Thymus (tissue), 11 donors: ENCODE results near the gene SRPK3. TPM values are rescaled to one million over a fixed set of nuclear protein-coding genes. Genes with fewer than 3 reads are reported as not detected.
"Not testable (repeated sequence)": the region's sequence is repeated elsewhere in the genome, so short reads cannot be mapped to it uniquely, and the experiment has no call there.

Source experiments
- DNase-seq, 9 donors: peaks; one replicate each; pipeline ENCODE4 v3.0.0-alpha.2; 2013; ENCODE audit warnings: low spot score in 9 of 9, low read depth in 6 of 9, missing footprints in 1 of 9
- H3K27ac ChIP-seq, 2 donors: one replicate each; pipeline ENCODE4 v1.5.1; 2013; ENCODE audit warnings: control low read depth in 1 of 2, low read depth in 1 of 2, low read length in 1 of 2, mild to moderate bottlenecking in 1 of 2, moderate library complexity in 1 of 2
- H3K27me3 ChIP-seq, 2 donors: one replicate each; pipeline ENCODE4 v1.5.1; 2013; ENCODE audit warnings: low read length in 1 of 2; ENCODE audit not compliant: control insufficient read depth in 2 of 2, insufficient read depth in 1 of 2
- H3K36me3 ChIP-seq, 2 donors: one replicate each; pipeline ENCODE4 v1.5.1; 2013; ENCODE audit warnings: low read length in 1 of 2, mild to moderate bottlenecking in 1 of 2, moderate library complexity in 1 of 2; ENCODE audit not compliant: control insufficient read depth in 2 of 2, insufficient read depth in 2 of 2
- H3K4me1 ChIP-seq, 2 donors: one replicate each; pipeline ENCODE4 v1.5.1; 2013; ENCODE audit warnings: low read length in 2 of 2; ENCODE audit not compliant: control insufficient read depth in 2 of 2, insufficient read depth in 2 of 2
- H3K4me3 ChIP-seq, 2 donors: one replicate each; pipeline ENCODE4 v1.5.1; 2013; ENCODE audit warnings: low read length in 2 of 2, control low read depth in 1 of 2, mild to moderate bottlenecking in 1 of 2
- H3K9me3 ChIP-seq, 2 donors: one replicate each; pipeline ENCODE4 v1.5.1; 2013; ENCODE audit warnings: low read length in 1 of 2, mild to moderate bottlenecking in 1 of 2; ENCODE audit not compliant: control insufficient read depth in 2 of 2, insufficient read depth in 1 of 2
- WGBS: extraction: QIAGEN DNeasy Blood & Tissue Kit; methylation state at CpG from one replicate; pipeline ENCODE4 v1.1.7; 2013; 5-methylcytosine and 5-hydroxymethylcytosine counted together
- polyA plus RNA-seq: library from polyadenylated mRNA; stranded (reverse); fragments of 200-250 nt; gene quantifications from one replicate; pipeline ENCODE4 v1.2.3, GENCODE V29; 2013
- total RNA-seq: library from RNA; stranded (reverse); fragments of 120-200 nt; gene quantifications from one replicate; pipeline ENCODE4 v1.2.4, GENCODE V29; 2013
- donor health status: healthy.

Gene SRPK3
- total and polyA plus RNA-seq, 2 donors, result 0.61 to 0.75 TPM

- not testable (repeated sequence) for H3K36me3 ChIP-seq, H3K4me3 ChIP-seq, H3K9me3 ChIP-seq, H3K27ac ChIP-seq, DNase-seq, H3K27me3 ChIP-seq
- WGBS, result 84% methylated on average over 35 of the region's 35 CpGs
- H3K4me1 ChIP-seq, result peaks cover 0 to 30% of the 10 kb centered on the region in 2 donors
Measured at GRCh38 chrX:153743468-153744209, 37.2 kb upstream of the SRPK3 start.

- H3K4me3 ChIP-seq, result no peak overlapping the region
- no peaks in the 10 kb centered on the region for H3K27me3 ChIP-seq
- WGBS, result 19% methylated on average over 38 of the region's 38 CpGs
- H3K9me3 ChIP-seq, result no peaks in the 10 kb centered on the region
- no peaks in the 10 kb centered on the region for H3K36me3 ChIP-seq
- H3K4me1 ChIP-seq, result peaks cover 0 to 27% of the 10 kb centered on the region in 2 donors
- DNase-seq, result no peak
- no peak overlapping the region for H3K27ac ChIP-seq
Measured at GRCh38 chrX:153744210-153745066, 36.4 kb upstream of the SRPK3 start.

- H3K4me3 ChIP-seq, H3K9me3 ChIP-seq, H3K36me3 ChIP-seq, DNase-seq, H3K27me3 ChIP-seq, H3K27ac ChIP-seq: not testable (repeated sequence)
- peaks cover 0 to 21% of the 10 kb centered on the region in 2 donors for H3K4me1 ChIP-seq
- WGBS, result 39% methylated on average over 12 of the region's 12 CpGs
Measured at GRCh38 chrX:153745067-153745433, 35.8 kb upstream of the SRPK3 start.

GRCh38 chrX:153746359-153746758, 34.5 kb upstream of the SRPK3 start:
- no peak for DNase-seq
- Histone ChIP-seq H3K27ac (no peak overlapping the region), H3K4me1 (peaks cover 0 to 10% of the 10 kb centered on the region in 2 donors), H3K27me3 (no peaks in the 10 kb centered on the region), H3K9me3 (no peaks in the 10 kb centered on the region), H3K36me3 (no peaks in the 10 kb centered on the region), H3K4me3 (no peak overlapping the region)
- WGBS, result 95% methylated on average over 3 of the region's 3 CpGs

GRCh38 chrX:153746991-153747390, 33.9 kb upstream of the SRPK3 start:
- H3K27ac ChIP-seq, H3K36me3 ChIP-seq, H3K27me3 ChIP-seq, H3K4me1 ChIP-seq, H3K9me3 ChIP-seq, H3K4me3 ChIP-seq, DNase-seq: not testable (repeated sequence)
- 92% methylated on average over 6 of the region's 6 CpGs for WGBS

- H3K27me3 ChIP-seq, H3K4me3 ChIP-seq, H3K9me3 ChIP-seq, DNase-seq, H3K27ac ChIP-seq, H3K4me1 ChIP-seq, H3K36me3 ChIP-seq: not testable (repeated sequence)
- 93% methylated on average over 7 of the region's 7 CpGs for WGBS
Measured at GRCh38 chrX:153749017-153749416, 31.8 kb upstream of the SRPK3 start.

GRCh38 chrX:153750127-153750774, 30.6 kb upstream of the SRPK3 start:
- Histone ChIP-seq H3K27me3 (no peaks in the 10 kb centered on the region), H3K4me1 (no peaks in the 10 kb centered on the region), H3K36me3 (no peaks in the 10 kb centered on the region), H3K4me3 (no peak overlapping the region), H3K27ac (no peak overlapping the region), H3K9me3 (no peaks in the 10 kb centered on the region)
- no peak for DNase-seq
- 94% methylated on average over 12 of the region's 12 CpGs for WGBS

GRCh38 chrX:153755136-153755535, 25.7 kb upstream of the SRPK3 start:
- no peaks in the 10 kb centered on the region for H3K9me3 ChIP-seq
- H3K4me3 ChIP-seq, result no peak overlapping the region
- no peak overlapping the region for H3K27ac ChIP-seq
- no peaks in the 10 kb centered on the region for H3K4me1 ChIP-seq
- no peaks in the 10 kb centered on the region for H3K36me3 ChIP-seq
- no peak for DNase-seq
- H3K27me3 ChIP-seq, result no peaks in the 10 kb centered on the region
- 97% methylated on average over 1 of the region's 1 CpG for WGBS

- Histone ChIP-seq H3K9me3 (no peaks in the 10 kb centered on the region), H3K27ac (no peak overlapping the region), H3K4me3 (no peak overlapping the region), H3K4me1 (peaks cover 0 to 8% of the 10 kb centered on the region in 2 donors), H3K36me3 (no peaks in the 10 kb centered on the region), H3K27me3 (peaks cover 0 to 8% of the 10 kb centered on the region in 2 donors)
- DNase-seq, result no peak
- WGBS, result 98% methylated on average over 15 of the region's 15 CpGs
Measured at GRCh38 chrX:153761863-153762262, 19.0 kb upstream of the SRPK3 start.
